CD4-positive, alpha-beta T cell treated with Interleukin-17A for 1 hour (primary cell): ENCODE measurements around the gene DPH2.

ENCODE experiments used
- DNase-seq: peaks from one replicate; pipeline ENCODE4 v3.0.0-alpha.2; 2020

DPH2 gene, protein sequence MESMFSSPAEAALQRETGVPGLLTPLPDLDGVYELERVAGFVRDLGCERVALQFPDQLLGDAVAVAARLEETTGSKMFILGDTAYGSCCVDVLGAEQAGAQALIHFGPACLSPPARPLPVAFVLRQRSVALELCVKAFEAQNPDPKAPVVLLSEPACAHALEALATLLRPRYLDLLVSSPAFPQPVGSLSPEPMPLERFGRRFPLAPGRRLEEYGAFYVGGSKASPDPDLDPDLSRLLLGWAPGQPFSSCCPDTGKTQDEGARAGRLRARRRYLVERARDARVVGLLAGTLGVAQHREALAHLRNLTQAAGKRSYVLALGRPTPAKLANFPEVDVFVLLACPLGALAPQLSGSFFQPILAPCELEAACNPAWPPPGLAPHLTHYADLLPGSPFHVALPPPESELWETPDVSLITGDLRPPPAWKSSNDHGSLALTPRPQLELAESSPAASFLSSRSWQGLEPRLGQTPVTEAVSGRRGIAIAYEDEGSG

DNA sequence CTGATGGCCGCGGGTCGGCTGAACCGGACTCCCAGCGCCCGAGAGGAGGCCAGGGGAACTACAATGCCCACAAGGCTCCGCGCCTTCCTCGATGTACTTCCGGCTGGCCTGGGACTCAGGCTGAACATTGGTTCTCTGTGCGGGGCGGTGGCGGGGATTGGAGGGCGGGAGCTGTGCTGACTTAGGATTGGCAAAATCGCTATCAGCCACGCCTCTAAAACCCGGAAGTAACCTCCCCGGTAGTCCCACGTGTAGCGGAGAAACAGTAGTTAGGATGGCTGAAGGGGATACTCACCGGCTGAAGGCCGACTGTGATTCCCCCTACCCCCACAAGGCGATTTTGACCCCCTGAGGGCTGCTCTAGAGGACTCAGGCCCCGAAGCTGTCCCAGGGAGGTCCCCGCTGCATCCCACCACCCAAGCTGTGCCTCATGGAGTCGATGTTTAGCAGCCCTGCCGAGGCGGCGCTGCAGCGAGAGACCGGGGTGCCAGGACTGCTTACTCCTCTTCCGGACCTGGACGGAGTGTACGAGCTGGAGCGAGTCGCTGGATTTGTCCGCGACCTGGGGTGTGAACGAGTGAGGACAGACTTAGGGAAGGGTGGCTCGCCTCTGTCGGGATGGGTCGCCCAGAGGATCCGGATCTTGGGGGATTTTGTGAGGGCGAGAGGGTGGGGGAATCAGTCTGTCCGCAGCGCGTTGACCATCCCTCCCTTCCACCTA lies at the start of gene DPH2:
Gene DPH2, plus strand, starts transcription at position 265 of the 721 bp plus-strand sequence. Its CDS starts 166 bp downstream, at position 431.
- DNase-seq, result peak; percentile 96

DNA sequence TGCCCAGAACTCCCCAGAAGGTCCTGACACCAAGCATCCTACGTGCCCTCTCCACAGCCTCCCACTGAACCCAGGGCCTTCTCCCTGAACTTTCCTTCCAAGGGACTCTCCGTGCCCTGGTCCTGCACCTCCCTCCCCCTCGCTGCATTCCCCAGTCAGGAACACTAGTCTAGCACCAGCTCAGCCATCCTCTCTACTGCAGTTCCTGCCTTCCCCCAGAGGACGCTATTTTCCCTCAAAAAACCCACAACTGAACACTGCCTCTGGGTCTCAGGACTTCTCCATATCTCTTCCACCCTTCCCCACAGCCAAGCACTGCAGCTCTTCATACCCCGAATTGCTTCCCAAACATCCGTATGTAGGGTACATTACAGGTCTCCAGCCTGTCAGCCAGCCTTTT lies 48.8 kb upstream of the DPH2 start:
- no peak for DNase-seq

DNA sequence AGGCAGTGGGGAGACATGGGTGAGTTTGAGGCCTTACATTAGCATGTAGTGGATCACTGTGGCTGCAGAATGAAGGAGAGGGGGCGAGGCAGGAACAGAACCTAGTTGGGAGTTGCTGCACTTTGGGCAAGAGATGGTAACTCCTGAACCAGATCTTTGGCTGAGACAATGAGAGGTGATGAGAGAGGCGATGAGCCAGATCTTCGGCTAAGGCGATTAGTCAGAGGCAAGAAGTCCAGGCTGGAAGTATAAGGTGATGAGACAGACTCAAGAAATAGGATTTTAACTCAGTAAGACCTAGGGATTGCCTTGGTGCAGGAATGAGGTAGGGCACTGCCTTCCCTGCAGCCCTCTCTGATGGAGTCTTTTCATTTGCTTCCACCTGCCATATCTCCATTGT lies 45.3 kb upstream of the DPH2 start:
- no peak for DNase-seq

DNA sequence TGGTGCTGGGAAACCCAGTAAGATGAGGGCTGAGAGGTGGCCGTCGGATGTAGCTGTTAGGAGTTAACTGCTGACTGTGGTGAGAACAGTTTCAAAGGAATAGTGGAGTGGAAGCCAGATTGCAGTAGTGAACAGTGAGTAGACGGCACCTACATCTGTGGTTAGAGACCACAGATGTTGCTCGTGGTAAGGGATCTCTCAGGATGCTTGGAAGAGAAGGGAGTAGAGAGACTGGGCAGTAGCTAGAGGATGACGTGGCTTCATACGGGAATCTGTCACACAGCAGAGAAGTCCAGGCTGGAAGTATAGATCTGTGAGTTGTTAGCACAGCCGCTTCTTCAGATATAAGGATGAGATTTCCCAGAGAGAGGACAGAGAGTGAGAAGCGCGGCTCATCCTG lies 44.0 kb upstream of the DPH2 start:
- no peak for DNase-seq

DNA sequence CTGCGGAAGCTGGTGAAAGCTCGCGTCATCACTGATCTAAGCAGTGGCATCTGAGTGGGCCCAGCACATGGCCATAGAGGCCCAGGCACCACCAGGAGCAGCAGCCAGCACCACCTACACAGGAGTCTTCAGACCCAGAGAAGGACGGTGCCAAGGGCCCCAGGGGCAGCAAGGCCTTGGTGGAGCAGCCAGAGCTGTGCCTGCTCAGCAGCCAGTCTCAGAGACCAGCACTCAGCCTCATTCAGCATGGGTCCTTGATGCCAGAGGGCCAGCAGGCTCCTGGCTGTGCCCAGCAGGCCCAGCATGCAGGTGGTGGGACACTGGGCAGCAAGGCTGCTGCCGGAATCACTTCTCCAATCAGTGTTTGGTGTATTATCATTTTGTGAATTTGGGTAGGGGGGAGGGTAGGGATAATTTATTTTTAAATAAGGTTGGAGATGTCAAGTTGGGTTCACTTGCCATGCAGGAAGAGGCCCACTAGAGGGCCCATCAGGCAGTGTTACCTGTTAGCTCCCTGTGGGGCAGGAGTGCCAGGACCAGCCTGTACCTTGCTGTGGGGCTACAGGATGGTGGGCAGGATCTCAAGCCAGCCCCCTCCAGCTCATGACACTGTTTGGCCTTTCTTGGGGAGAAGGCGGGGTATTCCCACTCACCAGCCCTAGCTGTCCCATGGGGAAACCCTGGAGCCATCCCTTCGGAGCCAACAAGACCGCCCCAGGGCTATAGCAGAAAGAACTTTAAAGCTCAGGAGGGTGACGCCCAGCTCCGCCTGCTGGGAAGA lies 39.5 kb upstream of the DPH2 start:
- DNase-seq, result no peak

DNA sequence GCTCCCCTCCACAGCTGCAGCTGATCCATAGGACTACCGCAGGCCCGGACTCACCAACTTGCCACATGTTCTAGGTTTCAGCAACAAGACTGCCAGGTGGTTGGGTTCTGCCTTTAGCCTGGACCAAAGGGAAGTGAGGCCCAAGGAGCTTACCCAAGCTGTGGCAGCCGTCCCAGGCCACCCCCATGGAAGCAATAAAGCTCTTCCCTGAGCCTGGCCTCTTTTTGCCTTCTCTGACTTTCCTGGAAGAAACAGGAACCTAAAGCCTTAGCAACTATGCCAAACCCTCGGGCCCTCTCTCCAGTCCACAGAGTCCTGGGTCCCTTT lies 38.9 kb upstream of the DPH2 start:
- DNase-seq, result no peak

DNA sequence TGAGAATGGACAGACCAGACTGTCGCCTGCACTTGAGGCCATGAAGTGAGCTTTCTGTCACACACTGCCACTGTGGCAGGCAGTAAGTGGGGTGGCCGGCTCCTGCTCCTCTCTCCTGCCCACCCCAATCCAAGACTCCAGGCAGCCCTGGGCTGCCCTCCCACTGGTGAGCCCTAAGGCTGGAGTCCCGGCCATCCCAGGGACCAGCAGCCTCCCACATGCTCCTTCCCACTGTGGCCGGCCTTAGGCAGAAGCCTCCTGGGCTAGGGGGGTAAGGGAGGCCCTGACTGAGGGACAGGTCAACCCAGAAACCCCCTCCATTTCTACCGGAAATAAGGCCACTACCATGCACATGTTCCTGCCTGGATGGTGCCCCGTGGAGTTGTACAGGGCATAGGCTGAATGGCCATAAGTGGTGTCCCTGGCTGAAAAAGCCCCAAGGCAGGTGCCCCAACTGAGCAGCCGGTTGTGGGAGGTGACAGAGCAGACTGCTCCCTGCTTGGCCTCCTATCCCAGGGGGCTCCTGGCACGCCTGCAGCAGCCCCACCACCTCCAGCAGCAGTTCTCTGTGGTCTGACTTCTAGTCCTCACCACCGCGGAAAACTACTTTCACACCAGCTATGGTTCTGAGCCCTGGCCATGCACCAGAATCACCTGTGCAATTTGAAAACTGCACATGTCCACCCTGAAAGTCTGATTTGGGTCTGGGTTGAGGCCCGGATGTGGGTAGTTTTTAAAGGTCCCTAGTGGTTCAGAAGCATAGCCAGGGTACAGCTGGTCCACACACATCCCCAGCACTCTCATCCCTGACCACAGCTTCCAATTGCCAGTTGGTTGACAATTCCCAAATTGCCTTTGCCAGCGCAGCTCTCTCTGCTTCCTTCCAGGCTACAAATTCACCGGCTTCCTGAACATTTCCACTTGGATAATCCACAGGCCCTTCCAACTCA lies 37.8 kb upstream of the DPH2 start:
- DNase-seq, result no peak

DNA sequence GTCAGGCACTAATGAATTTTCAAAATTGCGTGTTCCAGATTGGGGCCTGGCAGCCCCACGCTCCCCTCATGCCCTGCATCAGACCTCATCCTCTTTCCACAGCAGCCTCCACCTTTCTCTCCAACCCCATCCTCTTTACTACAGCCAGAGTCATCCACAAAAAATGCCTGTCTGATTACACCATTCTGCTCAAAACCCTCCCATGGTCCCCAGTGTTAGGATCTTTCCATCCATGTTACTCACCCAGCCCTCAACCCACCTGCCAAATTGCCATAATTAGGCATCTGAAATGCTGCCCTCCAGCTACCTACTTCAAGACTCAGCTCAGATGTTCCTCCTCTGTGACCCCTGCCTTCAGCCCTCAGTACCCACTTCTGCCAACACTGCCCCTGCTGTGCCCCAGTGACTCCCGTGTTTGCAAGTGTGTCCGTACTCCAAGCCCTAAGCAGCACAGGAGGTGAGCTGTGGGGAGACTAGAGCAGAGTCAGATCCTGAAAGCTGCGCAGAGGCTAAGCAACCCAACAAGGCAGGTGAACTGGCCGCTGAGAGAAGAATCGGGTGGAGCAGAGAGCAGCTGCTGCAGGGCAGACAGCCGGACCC lies 36.9 kb upstream of the DPH2 start:
- DNase-seq, result no peak

DNA sequence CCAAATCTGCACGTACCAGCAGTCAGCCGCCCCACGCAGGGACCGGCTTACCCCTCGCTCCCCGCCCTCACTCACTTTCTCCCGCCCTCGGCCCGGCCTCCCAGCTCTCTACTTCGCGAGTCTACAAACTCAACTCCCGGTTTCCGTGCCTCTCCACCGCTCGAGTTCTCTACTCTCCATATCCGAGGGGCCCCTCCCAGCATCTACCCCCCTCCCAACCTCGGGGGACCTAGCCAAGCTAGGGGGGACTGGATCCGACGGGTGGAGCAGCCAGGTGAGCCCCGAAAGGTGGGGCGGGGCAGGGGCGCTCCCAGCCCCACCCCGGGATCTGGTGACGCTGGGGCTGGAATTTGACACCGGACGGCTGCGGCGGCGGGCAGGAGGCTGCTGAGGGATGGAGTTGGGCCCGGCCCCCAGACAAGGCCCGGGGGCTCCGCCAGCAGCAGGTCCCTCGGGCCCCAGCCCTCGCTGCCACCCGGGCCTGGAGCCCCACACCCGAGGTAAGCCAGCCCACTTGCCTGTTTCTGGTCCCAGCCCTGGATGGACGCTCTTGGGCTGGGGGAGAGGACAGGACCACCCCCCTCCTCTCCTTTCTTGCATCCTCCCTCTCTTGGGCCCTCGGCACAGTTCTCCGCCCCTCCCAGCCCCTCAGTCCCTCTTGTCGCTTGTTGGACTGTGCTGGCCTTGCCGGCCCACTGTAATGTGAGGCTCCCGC lies 36.3 kb upstream of the DPH2 start, which contains the start of gene ARTN:
Gene ARTN, plus strand, starts transcription at position 416 of the 715 bp plus-strand sequence. CDS start 1,856 bp downstream, outside the sequence.
- DNase-seq, result no peak

DNA sequence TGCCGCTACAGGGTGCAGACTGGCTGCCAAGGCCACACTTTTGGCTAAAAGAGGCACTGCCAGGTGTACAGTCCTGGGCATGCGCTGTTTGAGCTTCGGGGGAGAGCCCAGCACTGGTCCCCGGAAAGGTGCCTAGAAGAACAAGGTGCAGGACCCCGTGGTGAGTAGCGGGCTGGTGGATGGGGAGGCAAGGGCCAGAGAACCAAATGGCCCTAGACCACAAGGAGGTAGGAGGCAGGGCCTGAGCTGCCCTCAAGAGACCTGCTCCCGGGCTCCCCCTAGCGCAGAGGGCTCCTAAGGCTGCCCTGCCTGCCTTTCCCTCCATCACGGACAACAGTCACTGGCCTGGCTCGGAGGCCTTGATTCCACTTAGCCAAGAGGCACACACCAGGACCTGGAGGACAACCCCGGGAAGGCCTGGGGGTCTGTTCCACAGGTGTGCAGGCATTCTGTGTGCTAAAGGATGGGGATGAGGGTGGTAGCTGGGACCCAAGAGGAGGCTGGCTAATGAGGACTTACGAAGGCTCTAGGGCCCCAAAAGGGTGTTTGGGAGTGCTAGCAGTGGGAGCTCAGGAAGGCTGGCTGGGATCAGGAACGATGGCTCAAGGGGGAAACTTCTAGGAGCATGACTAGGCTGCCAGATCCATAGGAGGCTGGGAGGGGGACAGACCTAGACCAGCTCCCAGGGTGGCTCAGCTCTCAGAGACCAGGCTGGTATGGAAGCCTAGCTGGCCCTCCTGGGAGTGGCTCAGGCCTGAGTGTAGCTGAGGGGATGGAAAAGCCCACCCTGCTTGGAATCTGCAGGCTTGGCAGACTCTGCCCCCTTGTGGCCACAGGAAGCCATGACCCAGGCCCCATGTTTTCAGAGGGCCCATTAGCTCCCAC lies 35.5 kb upstream of the DPH2 start:
- peak; percentile 50 for DNase-seq

DNA sequence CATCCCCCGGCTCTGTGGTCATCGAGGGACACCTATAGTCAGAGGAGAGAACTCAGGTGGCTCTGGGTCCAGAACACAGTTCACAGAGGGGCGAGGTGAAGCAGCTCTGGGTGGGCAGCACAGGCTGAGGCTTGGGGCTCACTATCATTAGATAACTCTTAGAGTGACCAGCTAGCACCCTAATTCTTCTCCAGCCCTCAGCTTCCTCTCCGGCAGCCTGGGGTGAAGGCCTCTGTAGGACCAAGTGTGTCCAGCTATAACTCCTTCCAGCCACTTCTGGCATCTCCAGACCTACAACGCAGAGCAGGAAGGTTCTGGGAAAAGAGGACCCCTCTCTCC lies 34.9 kb upstream of the DPH2 start:
- no peak for DNase-seq

DNA sequence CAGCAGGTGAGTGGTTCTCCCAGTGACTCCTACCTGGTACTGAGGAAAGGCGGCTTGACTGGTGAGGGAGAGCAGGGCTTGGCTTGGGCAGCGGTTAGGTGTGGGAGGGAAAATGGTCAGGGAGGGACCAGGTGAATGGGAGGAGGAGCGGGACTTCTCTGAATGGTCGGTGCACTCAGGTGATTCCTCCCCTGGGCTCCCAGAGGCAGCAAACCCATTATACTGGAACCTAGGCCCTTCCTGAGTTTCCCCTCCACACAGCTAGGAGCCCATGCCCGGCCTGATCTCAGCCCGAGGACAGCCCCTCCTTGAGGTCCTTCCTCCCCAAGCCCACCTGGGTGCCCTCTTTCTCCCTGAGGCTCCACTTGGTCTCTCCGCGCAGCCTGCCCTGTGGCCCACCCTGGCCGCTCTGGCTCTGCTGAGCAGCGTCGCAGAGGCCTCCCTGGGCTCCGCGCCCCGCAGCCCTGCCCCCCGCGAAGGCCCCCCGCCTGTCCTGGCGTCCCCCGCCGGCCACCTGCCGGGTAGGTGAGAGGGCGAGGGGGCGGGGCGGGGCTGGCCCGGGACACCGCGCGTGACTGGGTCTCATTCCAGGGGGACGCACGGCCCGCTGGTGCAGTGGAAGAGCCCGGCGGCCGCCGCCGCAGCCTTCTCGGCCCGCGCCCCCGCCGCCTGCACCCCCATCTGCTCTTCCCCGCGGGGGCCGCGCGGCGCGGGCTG lies 33.9 kb upstream of the DPH2 start:
- DNase-seq, result no peak

DNA sequence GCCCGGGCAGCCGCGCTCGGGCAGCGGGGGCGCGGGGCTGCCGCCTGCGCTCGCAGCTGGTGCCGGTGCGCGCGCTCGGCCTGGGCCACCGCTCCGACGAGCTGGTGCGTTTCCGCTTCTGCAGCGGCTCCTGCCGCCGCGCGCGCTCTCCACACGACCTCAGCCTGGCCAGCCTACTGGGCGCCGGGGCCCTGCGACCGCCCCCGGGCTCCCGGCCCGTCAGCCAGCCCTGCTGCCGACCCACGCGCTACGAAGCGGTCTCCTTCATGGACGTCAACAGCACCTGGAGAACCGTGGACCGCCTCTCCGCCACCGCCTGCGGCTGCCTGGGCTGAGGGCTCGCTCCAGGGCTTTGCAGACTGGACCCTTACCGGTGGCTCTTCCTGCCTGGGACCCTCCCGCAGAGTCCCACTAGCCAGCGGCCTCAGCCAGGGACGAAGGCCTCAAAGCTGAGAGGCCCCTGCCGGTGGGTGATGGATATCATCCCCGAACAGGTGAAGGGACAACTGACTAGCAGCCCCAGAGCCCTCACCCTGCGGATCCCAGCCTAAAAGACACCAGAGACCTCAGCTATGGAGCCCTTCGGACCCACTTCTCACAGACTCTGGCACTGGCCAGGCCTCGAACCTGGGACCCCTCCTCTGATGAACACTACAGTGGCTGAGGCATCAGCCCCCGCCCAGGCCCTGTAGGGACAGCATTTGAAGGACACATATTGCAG lies 33.2 kb upstream of the DPH2 start:
- no peak for DNase-seq

DNA sequence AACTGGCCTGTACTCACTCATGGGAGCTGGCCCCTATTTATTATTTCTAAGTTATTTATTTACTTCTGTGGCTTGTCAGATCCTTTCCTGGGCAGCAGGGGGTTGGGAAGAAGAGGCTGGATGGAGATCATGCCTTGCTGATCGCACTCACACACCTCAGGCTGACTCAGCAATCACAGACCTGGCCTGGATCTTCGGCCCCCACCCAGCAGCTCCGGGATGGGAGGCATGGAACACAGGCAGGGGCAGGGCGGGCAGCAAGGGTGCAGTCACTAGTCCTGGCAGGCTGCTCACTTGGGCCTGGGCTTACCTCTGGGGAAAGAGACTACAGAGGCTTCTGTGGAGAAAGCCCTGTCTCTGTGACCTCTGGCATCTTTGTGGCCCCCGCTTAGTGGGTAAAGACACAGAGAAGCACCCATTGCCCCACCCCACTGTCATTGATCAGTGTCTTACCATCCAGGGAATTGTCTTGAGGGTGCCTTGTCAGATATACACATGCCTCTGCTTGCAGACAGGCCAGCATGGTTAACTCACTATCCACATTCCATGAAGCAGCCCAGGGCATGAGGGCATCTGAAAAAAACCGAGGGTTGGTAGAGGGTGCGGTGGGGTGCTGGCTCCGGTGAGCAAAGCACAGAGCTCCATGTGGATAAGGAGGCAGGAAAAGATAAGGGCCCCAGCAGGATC lies 32.5 kb upstream of the DPH2 start:
- no peak for DNase-seq

DNA sequence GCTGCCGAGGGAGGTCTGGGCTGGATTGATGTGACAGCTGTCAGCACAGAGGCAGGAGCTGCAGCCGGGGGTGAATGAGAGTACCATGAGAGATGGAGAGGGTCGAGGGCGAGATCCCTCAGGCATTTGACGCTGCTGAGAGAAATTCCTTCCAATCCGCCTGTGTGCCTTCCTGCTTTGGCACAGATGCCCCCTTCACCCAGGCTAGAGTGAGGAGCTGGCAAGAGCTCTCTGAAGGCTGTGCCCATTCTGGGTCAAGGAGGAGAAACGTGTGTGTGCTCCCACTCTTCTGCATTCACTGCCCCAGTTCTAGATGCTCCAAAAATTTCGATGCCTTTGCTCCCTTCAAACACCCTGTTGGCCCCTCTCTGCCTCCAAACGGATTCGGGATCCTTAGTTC lies 31.4 kb upstream of the DPH2 start:
- no peak for DNase-seq

DNA sequence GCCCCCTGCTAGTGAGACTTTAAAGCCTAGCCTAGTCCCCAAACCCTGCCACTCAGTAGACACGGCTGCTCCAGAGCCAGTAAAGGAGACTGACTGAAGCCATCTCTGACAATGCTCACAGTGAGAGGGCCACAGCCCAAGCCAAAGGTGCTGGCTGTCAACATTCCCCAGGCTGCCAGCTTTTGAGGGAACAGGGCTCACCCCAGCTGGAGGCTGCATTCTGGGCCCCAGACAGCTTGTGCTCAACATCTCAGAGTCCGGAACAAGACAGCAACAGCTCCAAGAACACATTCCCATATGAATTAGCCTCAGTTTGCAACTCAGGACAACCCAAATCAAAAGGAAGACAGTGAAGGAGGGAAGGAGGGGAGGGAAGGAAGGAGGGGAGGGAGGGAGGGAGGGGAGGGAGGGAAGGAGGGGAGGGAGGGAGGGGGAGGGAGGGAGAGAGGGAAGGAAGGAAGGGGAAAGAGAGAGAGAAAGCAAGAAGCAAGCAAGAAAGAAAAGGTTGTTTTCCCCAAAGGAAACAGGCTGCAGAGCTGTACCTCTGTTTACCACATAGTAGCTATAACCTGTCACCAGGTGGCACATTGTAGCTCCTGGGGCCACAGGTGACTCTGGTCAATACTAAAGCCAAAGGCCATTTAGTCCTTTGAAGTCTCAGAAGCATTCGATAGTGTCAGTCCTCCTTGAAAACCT lies 30.8 kb upstream of the DPH2 start:
- DNase-seq, result no peak

DNA sequence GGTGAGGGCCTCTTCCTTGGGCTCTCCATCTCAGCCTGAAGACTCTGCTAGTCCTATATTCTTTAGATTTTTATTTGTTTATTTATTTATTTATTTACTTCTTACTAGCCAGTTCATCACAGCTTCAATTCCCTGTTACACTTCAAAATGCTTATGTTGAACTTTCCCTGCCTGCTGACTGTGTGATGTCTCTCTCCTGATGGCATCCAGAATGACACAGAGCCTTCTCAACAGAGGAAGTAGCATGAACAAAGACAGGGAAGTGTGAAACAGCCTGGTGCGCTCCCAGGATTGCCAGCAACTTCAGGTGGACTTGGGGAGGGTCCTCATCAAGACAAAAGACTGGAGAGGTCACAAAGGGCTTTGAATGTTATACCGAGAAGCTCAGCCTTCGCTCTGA lies 27.4 kb upstream of the DPH2 start:
- no peak for DNase-seq

DNA sequence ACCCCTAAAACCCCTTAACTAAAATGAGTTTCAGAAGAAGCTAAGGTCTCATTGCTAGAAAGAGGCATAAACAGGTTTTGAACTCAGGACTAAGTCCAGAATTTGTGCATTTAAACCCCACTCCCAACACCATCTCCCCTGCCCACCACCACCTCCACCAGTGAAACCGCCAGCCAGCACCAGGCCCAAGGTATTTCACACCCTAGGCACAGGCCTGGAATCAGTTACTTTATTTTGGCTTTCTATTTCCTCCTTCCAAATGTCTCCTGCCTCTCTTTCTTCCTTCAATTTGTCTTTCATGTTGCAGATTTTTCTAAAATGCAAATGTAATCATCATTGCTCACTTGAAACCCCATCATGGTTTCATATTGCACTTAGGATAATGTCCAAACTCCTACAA lies 24.9 kb upstream of the DPH2 start:
- DNase-seq, result no peak
